ENCODE data around the gene COPZ2. TPM values are rescaled to one million over a fixed set of nuclear protein-coding genes. Genes with fewer than 3 reads are reported as not detected.
A peak's percentile ranks its signal among the peaks of the same experiment; 100 is the strongest.

Gene COPZ2
- total RNA-seq, 1 donor from 2014 or later, result 4.4 TPM

GRCh38 chr17:48064638-48065037 is 27.0 kb upstream of the COPZ2 start:
- intact Hi-C loops (cut with micrococcal nuclease), result no loop called here
- Mint-ChIP-seq H3K9me3 (no peaks in the 10 kb centered on the region), H3K4me1 (peaks cover 10% of the 10 kb centered on the region), H3K4me3 (no peak overlapping the region), H3K36me3 (ENCODE audit: low read depth) (peaks cover 58% of the 10 kb centered on the region), H3K27me3 (no peaks in the 10 kb centered on the region), H3K27ac (no peak overlapping the region)
- no peak for DNase-seq

- intact Hi-C loops (cut with micrococcal nuclease), result no loop called here
- no peaks in the 10 kb centered on the region for H3K27me3 Mint-ChIP-seq
- no peak for DNase-seq
- H3K36me3 Mint-ChIP-seq (ENCODE audit: low read depth), result peaks cover 71% of the 10 kb centered on the region
- peaks cover 12% of the 10 kb centered on the region for H3K4me1 Mint-ChIP-seq
- no peak overlapping the region for H3K4me3 Mint-ChIP-seq
- no peaks in the 10 kb centered on the region for H3K9me3 Mint-ChIP-seq
- H3K27ac Mint-ChIP-seq, result no peak overlapping the region
Measured at GRCh38 chr17:48062273-48062672, 24.7 kb upstream of the COPZ2 start.

- Mint-ChIP-seq H3K4me1 (peaks cover 24% of the 10 kb centered on the region), H3K4me3 (no peak overlapping the region), H3K9me3 (no peaks in the 10 kb centered on the region), H3K27me3 (no peaks in the 10 kb centered on the region), H3K27ac (no peak overlapping the region), H3K36me3 (ENCODE audit: low read depth) (peaks cover 82% of the 10 kb centered on the region)
- intact Hi-C loops (cut with micrococcal nuclease), result no loop called here
- no peak for DNase-seq
Measured at GRCh38 chr17:48060249-48060648, 22.7 kb upstream of the COPZ2 start.

- Mint-ChIP-seq H3K27me3 (no peaks in the 10 kb centered on the region), H3K36me3 (ENCODE audit: low read depth) (peaks cover 74% of the 10 kb centered on the region), H3K4me3 (no peak overlapping the region), H3K27ac (peak overlapping the region; percentile 15), H3K4me1 (peaks cover 24% of the 10 kb centered on the region), H3K9me3 (no peaks in the 10 kb centered on the region)
- DNase-seq, result no peak
- intact Hi-C loops (cut with micrococcal nuclease), result no loop called here
Measured at GRCh38 chr17:48059125-48059668, 21.6 kb upstream of the COPZ2 start.

DNA sequence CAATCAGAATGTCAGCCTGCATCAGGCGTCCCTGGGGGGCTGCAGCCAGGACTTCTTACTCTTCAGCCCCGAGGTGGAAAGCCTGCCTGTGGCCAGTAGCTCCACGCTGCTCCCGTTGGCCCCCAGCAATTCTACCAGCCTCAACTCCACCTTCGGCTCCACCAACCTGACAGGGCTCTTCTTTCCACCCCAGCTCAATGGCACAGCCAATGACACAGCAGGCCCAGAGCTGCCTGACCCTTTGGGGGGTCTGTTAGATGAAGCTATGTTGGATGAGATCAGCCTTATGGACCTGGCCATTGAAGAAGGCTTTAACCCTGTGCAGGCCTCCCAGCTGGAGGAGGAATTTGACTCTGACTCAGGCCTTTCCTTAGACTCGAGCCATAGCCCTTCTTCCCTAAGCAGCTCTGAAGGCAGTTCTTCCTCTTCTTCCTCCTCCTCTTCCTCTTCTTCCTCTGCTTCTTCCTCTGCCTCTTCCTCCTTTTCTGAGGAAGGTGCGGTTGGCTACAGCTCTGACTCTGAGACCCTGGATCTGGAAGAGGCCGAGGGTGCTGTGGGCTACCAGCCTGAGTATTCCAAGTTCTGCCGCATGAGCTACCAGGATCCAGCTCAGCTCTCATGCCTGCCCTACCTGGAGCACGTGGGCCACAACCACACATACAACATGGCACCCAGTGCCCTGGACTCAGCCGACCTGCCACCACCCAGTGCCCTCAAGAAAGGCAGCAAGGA is 21.0 kb upstream of the COPZ2 start:
- Mint-ChIP-seq H3K4me3 (no peak overlapping the region), H3K27me3 (no peaks in the 10 kb centered on the region), H3K27ac (peak overlapping the region; percentile 74), H3K36me3 (ENCODE audit: low read depth) (peaks cover 72% of the 10 kb centered on the region), H3K4me1 (peaks cover 26% of the 10 kb centered on the region), H3K9me3 (no peaks in the 10 kb centered on the region)
- no peak for DNase-seq
- intact Hi-C loops (cut with micrococcal nuclease), result no loop called here

- Mint-ChIP-seq H3K27me3 (no peaks in the 10 kb centered on the region), H3K4me1 (peaks cover 34% of the 10 kb centered on the region), H3K27ac (peak overlapping the region; percentile 95), H3K36me3 (ENCODE audit: low read depth) (peaks cover 78% of the 10 kb centered on the region), H3K4me3 (no peak overlapping the region), H3K9me3 (no peaks in the 10 kb centered on the region)
- intact Hi-C loops (cut with micrococcal nuclease), result no loop called here
- DNase-seq, result no peak
Measured at GRCh38 chr17:48057626-48058025, 20.0 kb upstream of the COPZ2 start.

GRCh38 chr17:48056879-48057278 is 19.3 kb upstream of the COPZ2 start:
- H3K4me3 Mint-ChIP-seq, result peak overlapping the region; percentile 56
- peaks cover 77% of the 10 kb centered on the region for H3K36me3 Mint-ChIP-seq (ENCODE audit: low read depth)
- peak overlapping the region; percentile 95 for H3K27ac Mint-ChIP-seq
- intact Hi-C loops (cut with micrococcal nuclease), result no loop called here
- H3K4me1 Mint-ChIP-seq, result peaks cover 42% of the 10 kb centered on the region
- no peak for DNase-seq
- no peaks in the 10 kb centered on the region for H3K27me3 Mint-ChIP-seq
- H3K9me3 Mint-ChIP-seq, result no peaks in the 10 kb centered on the region

- Mint-ChIP-seq H3K4me1 (peaks cover 46% of the 10 kb centered on the region), H3K36me3 (ENCODE audit: low read depth) (peaks cover 77% of the 10 kb centered on the region), H3K27me3 (no peaks in the 10 kb centered on the region), H3K9me3 (no peaks in the 10 kb centered on the region), H3K27ac (peak overlapping the region; percentile 95), H3K4me3 (peak overlapping the region; percentile 56)
- DNase-seq, result no peak
- intact Hi-C loops (cut with micrococcal nuclease), result no loop called here
Measured at GRCh38 chr17:48056246-48056745, 18.7 kb upstream of the COPZ2 start.

- Mint-ChIP-seq H3K9me3 (no peaks in the 10 kb centered on the region), H3K27ac (peak overlapping the region; percentile 95), H3K4me1 (peaks cover 45% of the 10 kb centered on the region), H3K4me3 (peak overlapping the region; percentile 56), H3K27me3 (no peaks in the 10 kb centered on the region), H3K36me3 (ENCODE audit: low read depth) (peaks cover 78% of the 10 kb centered on the region)
- intact Hi-C loops (cut with micrococcal nuclease), result no loop called here
- DNase-seq, result peak; percentile 67
Measured at GRCh38 chr17:48055531-48056245, 18.1 kb upstream of the COPZ2 start.

GRCh38 chr17:48054238-48055185 is 16.9 kb upstream of the COPZ2 start:
- H3K4me1 Mint-ChIP-seq, result peaks cover 52% of the 10 kb centered on the region
- no peaks in the 10 kb centered on the region for H3K27me3 Mint-ChIP-seq
- no peaks in the 10 kb centered on the region for H3K9me3 Mint-ChIP-seq
- peak overlapping the region; percentile 95 for H3K27ac Mint-ChIP-seq
- intact Hi-C loops (cut with micrococcal nuclease), result no loop called here
- peaks cover 77% of the 10 kb centered on the region for H3K36me3 Mint-ChIP-seq (ENCODE audit: low read depth)
- H3K4me3 Mint-ChIP-seq, result peak overlapping the region; percentile 56
- no peak for DNase-seq

DNA sequence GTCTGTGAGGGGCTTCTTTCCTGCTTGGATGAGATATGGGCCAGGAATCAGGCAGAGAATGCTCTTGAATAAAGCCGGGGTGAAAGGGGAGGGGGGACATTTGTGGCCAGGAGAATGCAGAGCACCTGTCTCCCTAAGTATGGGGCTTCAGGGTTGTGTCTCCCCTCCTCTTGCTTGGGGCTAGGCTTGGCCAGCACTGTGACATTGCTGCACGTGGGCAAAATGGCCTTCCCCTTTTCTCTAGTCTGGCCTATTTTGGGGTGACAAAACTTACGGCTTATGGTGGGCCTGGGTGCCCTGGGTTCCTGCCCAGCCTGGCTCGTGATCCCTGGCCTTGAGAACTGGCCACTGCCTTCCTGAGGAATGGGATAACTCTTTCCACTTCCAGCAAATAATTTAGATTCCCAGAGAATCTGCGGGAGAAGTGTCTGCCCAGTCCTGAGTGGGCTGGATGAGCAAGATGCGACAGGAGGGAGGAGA is 16.2 kb upstream of the COPZ2 start:
- Mint-ChIP-seq H3K4me1 (peaks cover 55% of the 10 kb centered on the region), H3K9me3 (no peaks in the 10 kb centered on the region), H3K27me3 (no peaks in the 10 kb centered on the region), H3K4me3 (peak overlapping the region; percentile 16), H3K36me3 (ENCODE audit: low read depth) (peaks cover 69% of the 10 kb centered on the region), H3K27ac (peak overlapping the region; percentile 70)
- intact Hi-C loops (cut with micrococcal nuclease), result no loop called here
- DNase-seq, result no peak

GRCh38 chr17:48052956-48053757 is 15.6 kb upstream of the COPZ2 start:
- DNase-seq, result no peak
- Mint-ChIP-seq H3K4me1 (peaks cover 53% of the 10 kb centered on the region), H3K27me3 (no peaks in the 10 kb centered on the region), H3K36me3 (ENCODE audit: low read depth) (peaks cover 64% of the 10 kb centered on the region), H3K4me3 (peak overlapping the region; percentile 61), H3K9me3 (no peaks in the 10 kb centered on the region), H3K27ac (peak overlapping the region; percentile 70)
- intact Hi-C loops (cut with micrococcal nuclease), result no loop called here
